GM18508 (cell line): ENCODE data around the gene CAPZB.

ENCODE experiments used
- ATAC-seq: cut with Tn5 transposase; IDR thresholded peaks from one replicate; pipeline ENCODE4 v1.9.1; 2021; ENCODE audit warnings: moderate number of reproducible peaks; ENCODE audit not compliant: insufficient read depth, unreplicated experiment

CAPZB gene

DNA sequence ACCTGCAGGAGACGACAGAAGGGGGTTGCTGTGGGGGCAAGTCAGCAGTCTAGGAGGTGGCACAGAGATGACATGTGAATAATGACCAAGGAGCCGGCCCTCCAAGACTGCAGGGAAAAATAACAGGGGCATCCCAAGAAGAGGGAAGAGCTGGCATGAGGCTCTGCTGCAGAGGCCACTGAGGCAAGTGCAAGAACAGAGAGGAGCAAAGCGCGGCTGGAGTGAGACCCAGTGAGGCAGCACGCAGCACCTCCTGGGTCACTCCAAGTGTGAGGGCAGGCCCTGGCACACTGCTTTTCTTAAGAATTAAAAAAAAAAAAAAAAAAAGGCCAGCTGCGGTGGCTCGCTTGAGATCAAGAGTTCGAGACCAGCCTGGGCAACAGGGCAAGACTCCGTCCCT, 93.1 kb downstream of the CAPZB start:
- no peak for ATAC-seq

DNA sequence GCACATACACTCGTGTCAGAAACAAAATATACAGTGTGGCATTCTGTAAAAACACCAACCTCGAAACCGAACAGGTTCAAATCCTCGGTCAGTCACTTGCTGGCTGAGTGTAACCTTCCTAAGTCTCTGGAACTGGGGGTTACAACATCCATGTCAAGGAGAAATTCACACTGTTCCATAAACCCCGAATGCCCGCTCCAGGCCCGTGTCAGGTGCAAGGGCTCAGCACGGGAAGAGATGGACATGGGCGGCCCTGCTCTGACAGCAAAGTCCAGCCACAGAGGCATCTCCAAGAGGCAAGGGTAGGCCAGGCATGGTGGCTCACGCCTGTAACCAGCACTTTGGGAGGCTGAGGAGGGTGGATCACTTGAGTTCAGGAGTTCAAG, 93.8 kb downstream of the CAPZB start:
- no peak for ATAC-seq

DNA sequence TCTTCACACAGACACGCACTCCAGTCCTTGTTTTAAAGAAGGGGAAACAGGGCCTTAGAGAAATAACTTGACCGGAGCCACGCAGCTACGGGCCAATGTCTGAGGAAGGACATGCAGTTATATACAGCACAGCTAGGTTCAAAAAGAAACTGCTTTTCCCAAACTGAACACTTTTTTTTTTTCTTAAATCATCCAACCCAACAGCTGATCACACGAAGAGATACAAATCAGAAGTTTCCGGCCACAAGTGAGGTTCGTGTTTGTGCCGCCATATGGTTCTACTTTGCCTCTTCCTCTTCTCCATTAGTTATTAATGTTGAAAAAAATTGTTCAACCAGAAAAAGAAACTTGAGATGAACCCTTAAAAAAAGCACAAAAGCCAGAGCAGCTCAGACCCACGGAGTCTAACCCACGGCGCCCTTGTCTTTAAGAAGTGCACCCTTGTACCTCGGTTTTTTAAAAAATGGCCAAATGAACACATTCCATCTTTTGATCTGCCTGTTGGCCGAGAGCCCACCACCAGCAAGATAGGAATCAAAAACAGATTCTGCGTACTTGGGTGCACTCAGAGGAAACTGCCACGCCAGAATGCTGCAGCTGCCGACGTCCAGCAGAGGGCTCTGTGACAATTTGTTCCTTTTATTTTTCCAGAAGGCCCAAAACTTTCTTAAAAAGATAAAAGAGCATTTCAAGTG, 94.3 kb downstream of the CAPZB start:
- no peak for ATAC-seq

DNA sequence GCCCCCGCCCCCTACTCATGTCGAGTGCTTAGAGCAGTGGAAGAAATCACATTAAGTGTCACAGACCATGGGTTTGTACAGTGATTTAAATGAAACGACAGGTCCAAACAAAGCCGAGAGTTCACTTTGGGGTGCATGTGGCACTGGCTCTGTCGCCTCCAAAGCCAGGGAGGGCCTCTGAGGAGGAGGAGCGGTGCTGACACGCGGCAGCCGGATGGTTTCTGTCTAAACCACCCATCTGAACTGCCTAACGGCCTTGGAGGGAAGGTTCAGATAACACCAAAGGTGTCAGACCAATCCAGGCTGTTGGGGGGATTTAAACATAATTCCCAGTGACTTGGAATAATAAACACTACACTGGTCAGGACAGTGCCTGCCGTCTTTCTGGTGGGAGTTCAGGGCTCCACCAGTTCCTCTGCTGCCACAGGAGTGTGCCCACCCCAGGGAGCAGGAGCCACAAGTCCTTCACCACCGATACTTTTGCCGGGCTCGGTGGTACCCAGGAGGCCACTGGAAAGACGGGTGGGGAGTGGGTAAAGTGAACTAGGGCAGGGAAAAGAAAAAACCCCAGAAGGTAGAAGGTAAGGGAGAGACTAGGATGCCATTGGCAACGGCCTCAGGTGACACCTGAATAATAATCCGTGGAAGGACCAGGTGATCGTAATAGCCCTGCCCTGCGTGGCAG, 95.0 kb downstream of the CAPZB start:
- no peak for ATAC-seq

DNA sequence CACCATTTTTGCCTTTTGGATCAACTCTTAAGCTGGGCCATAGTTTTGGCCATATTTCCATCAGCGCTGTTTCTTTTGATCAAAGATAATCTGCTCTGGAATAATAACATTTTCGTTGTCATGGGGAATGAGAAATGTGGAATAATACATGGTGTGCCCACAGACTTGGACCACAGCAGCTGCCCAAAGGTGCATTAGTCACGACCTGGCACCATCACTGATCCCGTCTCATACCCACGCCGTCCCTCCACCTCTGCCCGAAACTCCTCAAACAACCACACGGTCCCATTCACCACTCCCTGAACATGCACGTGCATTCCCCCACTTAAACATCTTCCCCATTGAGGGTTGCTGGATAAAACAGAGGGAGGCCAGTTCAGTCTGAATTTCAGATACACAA, 96.4 kb downstream of the CAPZB start:
- no peak for ATAC-seq

DNA sequence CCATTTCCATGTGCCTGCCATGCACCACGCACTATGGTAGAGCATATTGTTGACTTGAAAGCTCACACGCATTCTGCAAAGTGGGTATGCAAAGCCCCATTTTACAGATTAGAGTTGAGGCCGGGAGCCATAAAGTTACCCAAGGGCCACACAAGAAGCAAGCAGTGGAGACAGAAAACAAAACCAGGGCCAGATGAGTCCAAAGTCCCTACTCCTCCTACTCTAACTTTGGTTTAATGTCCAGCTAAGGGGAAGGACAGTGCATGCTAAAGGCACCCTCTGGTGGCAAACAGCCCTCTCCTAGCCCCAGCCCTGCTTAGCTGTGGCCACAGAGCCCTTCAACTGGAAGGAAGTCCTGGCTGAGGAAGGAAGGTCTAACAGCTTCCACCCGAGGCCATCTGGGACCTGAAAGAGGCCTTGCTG, 98.3 kb downstream of the CAPZB start:
- no peak for ATAC-seq

DNA sequence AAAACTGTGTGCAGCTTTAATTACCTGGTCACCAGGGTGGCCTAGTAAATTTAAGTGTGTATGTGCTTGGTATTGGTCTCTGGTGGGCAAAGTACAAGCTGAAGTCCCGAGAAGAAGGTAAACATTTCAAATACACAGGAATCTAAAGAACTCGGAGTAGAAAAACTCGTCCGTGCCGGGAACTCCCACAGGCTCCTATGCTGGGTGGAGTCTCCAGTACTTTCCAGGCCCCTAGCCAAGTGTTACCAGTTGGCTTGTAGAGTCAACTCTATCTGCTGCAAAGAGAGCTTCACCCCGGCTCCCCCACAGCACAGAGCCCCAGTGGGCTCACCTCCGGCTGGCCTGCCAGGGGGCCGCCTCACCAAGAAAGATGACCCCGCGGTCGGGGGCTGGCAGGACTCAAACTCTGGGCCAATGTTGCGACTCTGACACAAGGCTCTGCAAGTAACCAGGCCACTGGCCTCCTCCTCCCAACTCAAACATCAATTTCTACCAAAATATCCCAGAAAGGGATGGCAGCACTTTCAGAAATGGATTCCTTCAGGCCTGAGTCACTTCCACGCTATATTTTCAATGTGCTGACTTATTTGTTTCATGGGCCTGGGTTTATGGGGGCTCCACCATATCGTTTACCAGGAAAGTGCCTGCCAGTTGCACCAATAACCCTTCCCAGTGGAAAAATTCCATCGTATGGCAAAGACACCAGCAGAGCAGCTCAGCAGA, 99.3 kb downstream of the CAPZB start:
- ATAC-seq: no peak

DNA sequence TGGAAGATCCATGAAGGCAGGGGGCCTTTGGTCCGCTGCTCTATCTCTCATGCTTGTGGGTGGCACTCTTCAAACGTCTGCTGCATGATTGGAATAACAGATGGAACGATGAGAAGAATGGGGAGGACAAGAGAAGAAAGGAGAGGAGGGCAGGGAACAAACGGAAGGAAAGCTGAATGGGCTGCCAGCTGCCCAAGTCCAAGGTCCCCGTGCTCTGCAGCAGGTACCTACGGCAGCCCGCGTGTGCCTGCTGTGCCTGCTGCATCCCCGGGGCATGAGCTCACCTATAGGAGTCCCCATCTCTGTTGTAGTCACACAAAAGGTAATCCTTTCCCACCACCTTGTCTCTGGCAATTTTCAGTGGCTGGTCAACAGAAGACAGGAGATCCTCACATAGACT, 100.1 kb downstream of the CAPZB start:
- ATAC-seq: no peak

DNA sequence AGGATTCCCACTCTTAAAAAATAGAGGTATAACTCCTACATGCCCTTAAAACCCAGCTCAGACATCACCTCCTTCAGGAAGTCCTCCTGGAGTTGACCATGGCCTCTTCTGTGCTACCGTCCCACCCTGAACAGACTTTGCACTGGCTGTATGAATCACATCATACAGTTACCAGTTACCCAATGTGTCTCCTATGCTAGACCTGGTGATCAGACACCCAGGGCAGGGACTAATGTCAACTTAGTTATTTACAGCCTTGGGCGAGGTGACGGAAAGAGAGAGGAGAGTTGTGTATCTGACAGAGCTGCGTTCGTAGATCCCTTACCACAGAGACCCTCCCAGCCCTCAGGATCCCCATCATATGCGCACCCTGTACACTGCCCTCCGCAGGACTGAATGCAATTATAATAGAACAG, 100.6 kb downstream of the CAPZB start:
- ATAC-seq: no peak

DNA sequence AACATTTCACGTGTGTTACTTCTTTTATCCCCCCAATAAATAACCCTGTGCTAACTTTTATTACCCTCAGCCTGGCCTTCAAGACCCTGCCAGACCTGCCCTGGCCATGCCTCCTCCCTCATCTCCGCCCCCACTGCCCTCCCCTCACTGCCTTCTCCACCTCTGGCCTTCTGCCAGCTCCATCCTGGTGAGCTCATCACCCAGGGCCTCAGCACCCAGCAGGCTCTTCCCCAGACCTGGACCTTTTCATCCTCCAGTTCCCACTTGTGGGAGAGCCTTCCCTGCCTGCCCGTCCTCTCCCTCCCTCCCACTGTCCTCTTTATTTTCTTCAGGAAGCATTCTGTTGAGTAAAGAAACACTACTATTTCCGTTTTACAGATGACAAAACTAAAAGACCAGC, 101.2 kb downstream of the CAPZB start:
- no peak for ATAC-seq

DNA sequence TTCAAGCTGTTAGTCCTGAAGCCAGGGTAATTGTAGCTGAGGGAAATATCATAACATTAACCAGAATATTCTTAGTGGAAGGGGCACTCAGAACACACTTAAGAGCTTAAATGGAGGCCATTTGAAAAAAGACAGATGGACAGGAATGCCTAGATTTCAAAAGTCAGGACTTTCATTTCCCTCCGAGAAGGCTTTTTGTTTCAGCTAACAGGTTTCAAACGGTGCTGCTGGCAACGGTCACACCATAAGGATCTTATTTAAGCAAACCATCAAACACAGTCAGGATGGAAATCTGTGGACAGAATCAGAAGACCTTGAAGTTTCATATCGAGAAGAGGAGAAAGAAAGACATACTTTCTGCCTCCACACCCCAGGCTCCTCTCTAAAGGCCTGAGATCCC, 103.1 kb downstream of the CAPZB start:
- ATAC-seq: no peak

DNA sequence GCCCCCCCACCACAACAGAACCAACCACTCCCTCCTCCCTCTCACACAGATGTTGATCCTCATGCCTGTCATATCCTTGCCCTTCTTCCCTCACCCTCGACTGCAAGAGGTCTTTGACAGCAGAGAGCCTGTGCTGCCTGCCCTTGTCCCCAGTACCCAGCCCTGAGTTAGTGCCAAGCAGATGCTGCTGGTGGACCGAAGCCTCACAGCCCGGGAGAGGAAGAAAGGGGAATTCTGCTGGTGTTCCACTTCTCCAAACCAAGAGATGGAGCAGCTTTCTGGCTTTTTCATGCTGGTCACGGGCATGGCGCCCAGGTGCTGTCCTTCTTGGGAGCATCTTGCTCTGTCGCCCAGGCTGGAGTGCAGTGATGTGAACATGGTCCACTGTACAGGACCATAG, 104.1 kb downstream of the CAPZB start:
- ATAC-seq: no peak

DNA sequence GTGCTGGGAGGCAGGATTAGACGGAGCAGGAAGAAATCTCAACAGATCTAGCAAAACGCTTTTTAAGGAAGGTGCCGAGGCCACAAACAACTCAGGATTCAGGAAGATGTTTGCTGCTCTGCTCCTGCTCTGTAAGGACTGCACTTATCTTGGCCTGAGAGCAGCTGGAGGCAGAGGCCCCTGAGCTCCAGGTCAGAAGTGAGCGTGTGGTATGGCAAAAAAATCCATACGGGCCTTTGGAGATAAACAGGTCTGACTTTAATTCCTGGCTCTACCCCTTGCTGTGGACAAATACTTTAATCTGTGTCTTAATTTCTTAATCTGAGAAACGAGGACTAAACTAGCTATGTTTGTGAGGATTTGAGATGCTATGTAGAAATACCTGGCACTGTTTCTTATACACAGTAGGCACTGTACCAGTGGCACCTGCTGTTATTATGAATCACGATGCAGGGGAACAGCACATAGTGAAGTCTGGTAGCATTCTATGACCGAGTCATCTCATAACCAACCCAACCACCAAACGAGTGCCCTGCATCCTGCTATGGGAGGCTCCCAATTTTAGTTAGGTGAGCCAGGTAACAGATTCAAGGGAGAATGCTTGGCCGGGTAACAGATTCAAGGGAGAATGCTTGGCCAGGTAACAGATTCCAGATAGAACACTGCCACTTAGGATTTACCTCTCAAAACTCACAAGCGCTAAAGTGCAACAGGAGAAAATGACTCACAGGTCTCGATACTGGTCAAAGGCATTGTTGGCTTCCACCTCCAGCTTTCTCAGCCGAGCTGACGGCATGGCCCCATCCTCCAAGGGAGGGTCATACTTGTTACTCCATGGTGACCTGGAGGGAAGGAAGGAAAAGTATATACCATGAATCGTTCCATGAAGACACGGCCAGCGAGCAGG, 107.3 kb downstream of the CAPZB start:
- ATAC-seq: no peak

DNA sequence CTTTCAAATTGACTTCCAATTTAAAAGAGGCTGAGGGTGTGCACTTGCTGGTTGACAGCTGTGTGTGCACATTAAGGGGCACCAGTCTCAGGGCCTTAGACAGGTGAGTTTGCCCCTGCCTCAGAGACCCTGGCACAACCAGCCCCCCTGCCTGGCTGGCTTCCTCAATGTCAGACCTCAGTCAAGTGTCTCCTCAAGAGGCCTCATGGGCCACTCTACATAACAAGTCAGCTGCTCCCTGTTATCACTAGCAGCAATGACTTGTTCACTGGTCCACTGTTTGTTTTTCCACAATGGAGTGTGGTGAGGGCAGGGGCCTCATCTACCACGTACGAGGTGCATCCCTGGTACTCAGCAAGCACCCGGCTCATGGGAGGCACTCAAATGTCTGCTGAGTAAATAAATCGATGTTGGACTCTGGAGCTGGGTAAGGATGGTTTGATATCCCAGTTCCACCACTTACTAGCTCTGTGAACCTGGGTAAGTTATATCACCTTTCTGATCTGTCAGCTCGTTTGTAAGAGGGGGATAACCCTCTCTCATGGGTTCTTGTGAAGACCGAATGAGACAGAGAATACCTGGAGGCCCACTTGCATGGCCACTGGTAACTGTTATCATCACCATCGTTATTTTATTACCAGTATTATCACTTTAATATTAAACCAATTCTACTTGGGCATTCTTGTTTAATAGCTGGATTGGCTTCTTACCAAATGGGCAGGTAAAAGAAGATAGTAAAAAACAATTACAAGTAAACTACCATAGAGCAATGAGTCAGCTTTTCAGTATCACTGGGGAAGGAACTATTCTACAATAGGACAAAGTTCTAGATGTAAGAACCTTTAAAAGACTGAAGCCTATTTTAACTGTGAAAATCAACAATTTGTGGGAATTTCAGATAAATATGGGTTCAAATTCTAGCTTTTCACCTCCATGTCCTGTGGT, 108.6 kb downstream of the CAPZB start:
- ATAC-seq: no peak

DNA sequence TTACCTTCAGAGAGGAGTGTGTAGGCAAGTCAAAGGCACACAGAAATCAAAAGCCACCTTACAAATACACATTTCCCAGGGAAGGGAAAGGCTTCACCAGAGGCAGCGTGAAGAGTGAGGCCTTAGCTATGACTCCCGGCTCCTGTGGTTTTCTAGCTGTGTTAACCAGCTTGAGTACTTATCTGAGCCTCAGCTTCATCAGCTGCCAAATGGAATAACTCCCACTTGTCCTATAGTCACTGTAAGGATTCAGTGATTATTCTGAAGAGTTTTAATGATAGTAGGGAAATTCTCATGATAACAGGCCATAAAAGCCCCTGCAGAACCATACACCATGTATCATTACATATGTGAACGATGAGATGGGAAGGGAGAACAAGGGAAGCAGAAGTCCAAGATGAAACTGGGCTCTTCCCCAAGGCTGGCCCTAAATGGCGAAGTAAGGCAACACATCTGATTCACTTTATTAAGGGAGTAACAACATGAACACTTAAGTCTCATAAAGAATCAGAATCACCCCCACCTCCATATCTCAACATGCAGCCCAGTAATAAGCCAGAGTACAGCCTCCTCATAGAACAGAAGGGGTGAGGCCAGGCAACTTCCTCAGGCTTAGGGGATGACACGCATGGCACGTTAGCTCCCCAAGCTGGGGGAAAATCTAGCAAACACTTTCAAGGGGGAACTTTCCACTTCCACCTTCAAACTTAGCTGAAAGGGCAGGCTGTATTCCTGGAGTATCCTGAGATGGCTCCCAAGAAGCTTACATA, 109.5 kb downstream of the CAPZB start:
- no peak for ATAC-seq

DNA sequence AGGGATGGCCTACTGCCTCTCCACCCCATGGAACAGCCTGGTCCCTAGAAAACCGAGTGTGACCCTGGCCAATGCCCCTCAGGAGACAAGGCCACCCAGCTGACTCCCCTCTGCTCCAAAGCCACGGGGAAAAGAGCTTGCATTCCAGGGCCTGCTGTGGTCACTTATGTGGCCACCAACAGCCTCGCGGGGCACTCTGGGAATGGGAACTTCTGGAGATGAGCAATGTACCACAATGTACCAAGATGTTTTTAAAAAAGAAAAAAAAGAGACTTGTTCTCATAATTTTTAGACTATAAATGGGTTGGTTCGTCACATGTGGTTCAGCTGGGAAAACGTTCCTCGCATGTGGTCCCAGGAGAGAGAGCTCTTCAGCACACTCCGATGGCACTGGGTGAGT, 110.4 kb downstream of the CAPZB start:
- no peak for ATAC-seq

DNA sequence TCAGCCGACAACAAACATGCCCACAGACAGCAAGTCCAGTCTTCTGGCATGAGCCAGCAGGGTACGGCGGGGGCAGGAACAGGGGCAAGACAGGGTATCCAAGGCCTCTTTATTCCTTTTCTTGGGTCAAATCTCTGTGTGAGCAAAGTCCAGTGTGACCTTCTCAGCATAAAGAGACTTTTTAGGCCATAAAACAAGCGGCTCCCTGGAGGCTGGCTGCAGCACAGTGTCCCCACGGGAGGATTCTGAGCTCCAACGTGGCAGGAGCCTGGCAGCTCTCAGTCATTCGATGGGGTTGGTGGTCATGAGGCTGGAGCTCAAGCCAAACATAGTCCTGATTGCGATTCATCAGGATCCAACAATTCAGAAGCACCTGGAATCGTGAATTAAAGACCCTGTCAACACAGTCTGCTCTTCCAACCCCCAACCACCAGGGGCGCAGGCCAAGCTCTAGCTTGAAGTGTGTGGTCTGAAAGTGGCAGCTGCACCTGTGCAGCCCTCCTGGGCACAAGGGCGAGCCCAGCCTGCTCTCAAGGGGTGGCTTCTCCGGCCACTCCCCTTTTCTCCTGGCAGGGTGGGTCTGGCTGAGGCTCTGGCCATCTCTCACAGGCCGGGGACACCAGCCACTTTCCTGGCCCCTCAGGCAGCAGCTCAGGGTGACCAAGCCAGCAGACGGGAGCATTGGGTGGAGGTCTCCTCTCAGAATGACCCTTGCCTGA, 111.1 kb downstream of the CAPZB start:
- ATAC-seq: no peak
